GM12873 (cell line): ENCODE data around the gene ARFIP1.

ENCODE experiments used
- CTCF ChIP-seq: IDR thresholded peaks from 2 replicates; pipeline ENCODE4 v1.5.1; 2012; ENCODE audit warnings: low read depth, mild to moderate bottlenecking, moderate library complexity, low read length, control low read depth; ENCODE audit not compliant: insufficient read depth; ENCODE audit errors: missing control alignments

ARFIP1 gene

GRCh38 chr4:152937336-152938236, 157.8 kb downstream of the ARFIP1 start:
- no peak for TF ChIP-seq CTCF

DNA sequence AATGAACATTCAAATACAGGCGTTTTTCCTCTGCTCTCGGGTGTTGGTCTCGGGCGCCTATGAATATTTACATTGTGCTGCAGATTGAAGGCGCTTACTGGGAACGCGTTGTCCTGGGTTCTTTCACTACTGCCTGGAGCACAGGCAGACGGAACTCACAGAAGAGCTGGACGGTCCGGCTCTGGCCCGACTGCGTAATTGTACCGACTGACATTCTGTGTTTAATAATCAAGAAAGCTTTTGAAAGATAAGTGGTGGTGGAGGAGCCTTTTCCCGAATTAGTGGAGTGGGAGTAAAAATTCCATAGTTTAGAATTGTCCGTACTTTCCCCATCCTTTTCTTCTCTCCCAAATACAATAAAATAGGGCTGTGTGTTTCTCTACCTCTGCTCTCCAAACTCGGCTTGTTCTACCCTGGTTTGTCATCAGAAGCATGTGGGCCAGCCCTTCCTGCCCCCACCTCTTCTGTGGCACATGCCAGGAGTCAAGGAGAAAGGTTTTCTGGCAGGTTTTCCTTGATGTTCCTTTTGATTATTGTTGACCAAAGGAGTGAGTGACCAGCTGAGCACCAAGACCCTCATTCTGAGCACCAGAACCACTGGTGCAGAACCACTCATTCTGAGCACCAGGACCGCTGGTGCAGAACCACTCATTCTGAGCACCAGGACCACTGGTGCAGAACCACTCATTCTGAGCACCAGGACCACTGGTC, 158.6 kb downstream of the ARFIP1 start:
- no peak for TF ChIP-seq CTCF

DNA sequence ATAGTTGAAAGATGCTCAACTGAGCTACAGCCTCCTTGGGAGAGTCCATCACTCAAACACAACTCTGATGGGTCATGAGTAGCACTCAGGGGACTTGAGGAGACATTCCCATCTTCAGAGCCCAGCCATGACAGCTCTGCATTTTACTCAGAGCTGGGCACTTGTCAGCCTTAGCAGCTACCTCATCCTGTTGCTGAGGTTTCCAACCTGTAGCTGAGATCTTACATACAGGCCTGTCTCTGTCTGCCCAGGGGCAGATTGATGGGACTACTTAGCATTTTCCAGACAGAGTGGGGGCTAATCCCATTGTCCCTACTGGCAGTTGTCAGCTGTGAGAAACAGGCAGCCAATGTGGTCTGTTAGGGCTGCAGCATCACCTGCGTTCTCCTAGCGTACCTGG, 159.9 kb downstream of the ARFIP1 start:
- TF ChIP-seq CTCF: no peak

DNA sequence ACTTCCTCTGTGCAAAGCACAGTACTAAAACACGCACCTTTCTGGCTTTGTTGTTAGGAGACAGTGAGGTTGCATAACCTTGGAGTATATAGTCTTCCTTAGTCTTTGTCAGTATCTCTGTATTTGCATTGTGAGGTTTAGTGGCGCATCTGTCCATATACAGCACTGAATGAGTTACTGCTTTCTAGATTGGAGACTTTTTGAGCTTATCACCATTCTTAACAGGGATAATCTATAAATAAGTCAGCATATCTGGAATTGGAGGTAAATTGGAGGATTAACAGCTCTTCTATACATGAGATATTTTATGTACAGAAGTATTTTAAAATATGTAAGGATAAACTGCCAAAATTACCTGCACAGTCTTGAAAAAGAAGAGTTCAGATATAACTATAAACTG, 160.7 kb downstream of the ARFIP1 start:
- no peak for TF ChIP-seq CTCF

DNA sequence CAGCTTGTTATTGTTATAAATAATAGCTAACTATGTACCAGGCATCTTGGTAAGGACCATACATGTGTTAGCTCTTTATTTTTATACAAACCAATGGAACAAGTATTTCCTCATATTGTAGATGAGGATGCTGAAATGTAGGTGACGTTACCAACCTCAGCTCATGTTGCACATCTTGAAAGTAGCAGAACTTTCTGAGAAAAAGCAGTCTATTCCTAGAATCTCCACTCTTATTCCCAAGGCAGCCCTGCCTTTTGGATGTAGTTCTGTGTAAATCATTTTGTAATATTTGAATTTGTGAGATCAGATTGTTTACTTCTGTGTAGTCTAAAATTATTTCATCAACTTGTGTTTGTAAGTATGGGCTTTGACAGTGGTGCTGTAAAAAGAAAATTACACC, 161.7 kb downstream of the ARFIP1 start:
- no peak for TF ChIP-seq CTCF

DNA sequence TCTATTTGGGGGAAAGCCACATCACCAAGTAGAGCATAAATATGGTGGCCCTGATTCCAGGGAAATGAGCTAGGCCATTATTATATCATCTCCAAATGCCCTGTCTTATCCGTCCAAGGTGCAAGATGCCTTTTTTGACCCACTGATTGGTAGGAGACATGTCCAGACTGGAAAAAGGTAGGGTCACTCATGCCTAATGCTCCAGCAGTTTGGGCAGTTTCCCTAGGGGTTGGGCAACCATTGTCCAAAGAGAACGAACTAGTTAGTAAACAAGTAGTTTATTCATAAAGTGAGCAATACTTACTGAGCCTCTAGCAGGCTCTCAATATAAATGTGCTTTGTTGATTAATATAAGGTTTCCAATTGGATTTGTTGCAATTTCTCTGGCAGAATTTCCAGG, 162.6 kb downstream of the ARFIP1 start:
- no peak for TF ChIP-seq CTCF

- no peak for TF ChIP-seq CTCF
Observed at GRCh38 chr4:152943672-152944071, 163.9 kb downstream of the ARFIP1 start.
